GM10266 (cell line): ENCODE data around the gene IGF1R.

Source experiments
- DNase-seq: peaks from one replicate; pipeline ENCODE4 v3.0.0; 2012; ENCODE audit errors: extremely low spot score
- TF ChIP-seq, protein P1 (sequence below): IDR thresholded peaks from 2 replicates; pipeline ENCODE4 v1.5.1; 2012; ENCODE audit warnings: mild to moderate bottlenecking, low read depth; ENCODE audit not compliant: control insufficient read depth, insufficient read depth; ENCODE audit errors: missing control alignments

Gene IGF1R

DNA sequence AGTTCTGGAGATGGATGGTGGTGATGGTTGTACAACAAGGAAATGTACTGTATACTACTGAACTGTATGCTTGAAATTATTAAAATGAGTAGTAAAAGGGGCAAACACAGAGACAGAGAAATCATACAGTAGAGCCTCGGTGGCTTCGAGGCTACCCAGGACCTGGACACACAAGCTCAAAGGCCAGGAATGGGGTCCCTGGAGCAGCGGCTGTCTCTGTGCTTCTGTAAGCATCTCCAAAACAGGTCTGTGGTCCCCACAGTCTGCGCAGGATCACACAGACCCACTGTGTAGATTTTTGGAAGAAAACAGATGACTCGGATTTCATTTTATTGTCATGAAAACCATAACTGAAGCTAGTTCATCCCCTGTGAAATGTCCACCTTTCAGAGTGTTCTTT lies 319.6 kb downstream of the IGF1R start:
- no peak for DNase-seq
- TF ChIP-seq, protein P1, sequence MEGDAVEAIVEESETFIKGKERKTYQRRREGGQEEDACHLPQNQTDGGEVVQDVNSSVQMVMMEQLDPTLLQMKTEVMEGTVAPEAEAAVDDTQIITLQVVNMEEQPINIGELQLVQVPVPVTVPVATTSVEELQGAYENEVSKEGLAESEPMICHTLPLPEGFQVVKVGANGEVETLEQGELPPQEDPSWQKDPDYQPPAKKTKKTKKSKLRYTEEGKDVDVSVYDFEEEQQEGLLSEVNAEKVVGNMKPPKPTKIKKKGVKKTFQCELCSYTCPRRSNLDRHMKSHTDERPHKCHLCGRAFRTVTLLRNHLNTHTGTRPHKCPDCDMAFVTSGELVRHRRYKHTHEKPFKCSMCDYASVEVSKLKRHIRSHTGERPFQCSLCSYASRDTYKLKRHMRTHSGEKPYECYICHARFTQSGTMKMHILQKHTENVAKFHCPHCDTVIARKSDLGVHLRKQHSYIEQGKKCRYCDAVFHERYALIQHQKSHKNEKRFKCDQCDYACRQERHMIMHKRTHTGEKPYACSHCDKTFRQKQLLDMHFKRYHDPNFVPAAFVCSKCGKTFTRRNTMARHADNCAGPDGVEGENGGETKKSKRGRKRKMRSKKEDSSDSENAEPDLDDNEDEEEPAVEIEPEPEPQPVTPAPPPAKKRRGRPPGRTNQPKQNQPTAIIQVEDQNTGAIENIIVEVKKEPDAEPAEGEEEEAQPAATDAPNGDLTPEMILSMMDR, result no peak

DNA sequence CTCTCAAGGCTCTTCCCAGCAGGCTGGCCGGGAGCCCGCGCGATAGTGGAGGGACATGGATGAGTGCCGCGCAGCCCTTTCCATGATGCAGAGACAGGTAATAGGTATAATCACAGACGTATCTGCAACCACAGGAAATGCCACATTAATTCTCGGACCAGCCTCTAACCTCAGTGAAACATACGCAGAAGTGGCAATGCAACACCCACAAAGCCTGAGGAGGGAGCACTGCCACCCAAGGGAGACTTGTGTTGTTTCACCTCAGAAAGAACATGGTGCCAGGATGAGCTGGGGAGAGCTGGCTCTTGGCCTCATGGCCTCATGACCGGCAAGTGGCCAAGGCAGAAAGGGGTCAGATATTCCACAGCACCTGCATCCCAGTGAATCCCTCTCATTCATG lies 320.2 kb downstream of the IGF1R start:
- TF ChIP-seq, protein P1, result no peak
- no peak for DNase-seq

DNA sequence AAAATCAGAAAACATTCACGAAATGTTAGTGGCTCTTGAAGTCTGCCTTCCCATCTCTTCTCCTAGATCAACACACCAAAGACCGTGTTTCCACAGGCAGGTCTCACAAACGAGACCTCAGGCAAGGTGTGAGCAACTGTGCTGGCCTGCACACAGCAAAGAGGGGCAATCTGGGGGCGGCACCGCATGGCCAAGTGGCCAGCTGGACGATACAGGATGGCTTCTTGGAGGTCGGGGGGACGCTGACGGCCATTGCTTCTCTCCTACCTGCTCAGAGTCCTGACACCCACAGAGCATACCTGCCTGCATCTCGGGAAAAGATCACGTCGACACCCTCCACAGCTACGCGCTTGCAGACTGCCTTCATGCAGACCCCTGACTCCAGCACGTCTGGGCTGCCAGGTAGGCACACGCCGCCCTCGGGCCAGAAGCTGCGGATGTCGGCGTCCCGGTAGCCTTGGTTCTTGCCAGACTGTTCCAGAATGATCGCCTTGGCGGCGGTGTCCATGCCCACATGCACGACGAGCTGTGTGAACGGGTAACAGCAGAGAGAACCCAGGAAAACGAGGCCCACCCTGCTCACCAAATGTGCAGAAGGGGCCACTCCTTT lies 320.9 kb downstream of the IGF1R start:
- DNase-seq, result no peak
- TF ChIP-seq, protein P1, result no peak

DNA sequence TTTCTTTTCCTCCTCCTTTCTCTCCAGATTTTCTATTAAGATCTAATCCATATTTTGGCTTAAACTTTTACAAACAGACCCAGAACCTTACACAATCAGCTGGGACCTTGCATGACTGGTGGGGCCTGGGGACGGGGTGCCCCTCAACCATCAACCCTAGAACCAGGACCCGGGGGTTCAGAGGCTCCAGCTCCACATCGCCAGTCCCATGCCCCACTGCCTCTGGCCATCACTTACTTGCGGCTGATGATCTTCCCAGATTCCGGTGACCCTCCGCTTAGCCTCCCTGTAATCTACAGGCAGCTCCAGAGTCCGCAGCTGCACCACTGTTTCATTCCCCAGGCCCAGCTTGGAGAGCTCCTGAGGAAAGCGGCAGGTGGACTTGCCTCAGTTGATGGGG lies 322.5 kb downstream of the IGF1R start:
- DNase-seq, result no peak

DNA sequence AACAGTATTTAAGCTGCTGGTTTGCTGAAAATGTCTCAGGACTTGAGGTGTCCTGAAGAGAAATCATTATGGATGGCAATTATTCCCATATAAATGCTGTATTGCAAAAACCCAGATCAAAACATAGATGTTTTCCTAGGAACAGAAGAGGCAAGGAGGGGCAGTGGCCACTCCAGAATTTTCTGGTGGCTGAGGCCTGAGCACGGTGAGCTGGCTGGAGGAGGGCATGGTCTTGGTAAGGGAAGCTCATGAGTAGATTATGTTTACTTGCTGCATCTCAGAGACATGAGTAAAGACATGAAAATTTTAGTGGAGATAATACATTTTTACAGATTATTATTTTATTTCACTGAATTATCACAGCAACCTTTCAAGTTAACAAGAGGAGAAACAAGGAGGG lies 328.2 kb downstream of the IGF1R start:
- TF ChIP-seq, protein P1, result no peak
- no peak for DNase-seq

More for the DNA sequence above, 322.5 kb downstream of the IGF1R start:
- TF ChIP-seq, protein P1, result no peak

DNA sequence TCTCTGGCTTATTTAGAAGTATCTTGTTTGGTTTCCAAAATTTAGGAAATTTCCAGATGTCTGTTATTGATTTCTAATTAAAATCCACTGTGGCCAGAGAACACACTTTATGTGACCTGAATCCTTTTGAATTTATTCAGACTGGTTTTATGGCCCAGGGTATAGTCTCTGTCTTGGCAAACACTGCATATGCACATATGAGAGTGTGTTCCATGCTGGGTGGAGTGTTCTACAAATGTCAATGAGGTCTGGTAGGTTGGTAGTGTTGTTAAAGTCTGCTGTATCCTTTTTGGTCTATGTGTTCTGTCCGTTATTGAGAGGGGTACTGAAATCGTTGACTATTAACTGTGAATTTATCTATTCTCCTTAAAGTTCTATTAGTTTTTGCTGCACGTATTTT lies 329.1 kb downstream of the IGF1R start:
- DNase-seq, result no peak
- TF ChIP-seq, protein P1, result no peak

DNA sequence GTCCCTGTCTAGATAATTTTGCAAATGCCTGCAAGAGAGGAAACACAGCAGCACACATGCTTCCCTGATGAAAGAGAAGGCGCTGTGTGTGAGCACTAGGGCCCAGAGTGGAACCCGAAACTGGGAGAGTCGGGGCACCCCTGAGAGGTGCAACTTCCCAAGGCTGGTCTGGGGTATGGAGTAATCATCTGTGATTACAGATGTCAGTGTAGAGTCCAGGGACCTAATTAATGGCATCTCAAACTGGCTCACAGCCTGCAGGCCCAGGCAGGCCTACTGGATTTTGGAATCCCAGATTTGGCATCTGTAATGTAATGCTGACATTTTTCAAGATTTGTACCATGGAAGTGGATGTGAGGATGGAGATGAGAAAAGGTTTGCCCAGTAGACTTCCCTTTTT lies 329.8 kb downstream of the IGF1R start:
- TF ChIP-seq, protein P1, result no peak
- no peak for DNase-seq
